ENCODE results near the gene SLC7A14. TPM values are rescaled to one million over a fixed set of nuclear protein-coding genes. Genes with fewer than 3 reads are reported as not detected.

The SLC7A14 gene
- total RNA-seq, 1 experiment from 2014 or later = not detected

- H3K4me3 ChIP-seq (ENCODE audit: low read depth, low read length, poor library complexity, severe bottlenecking) = no peak overlapping the region
- DNase-seq (ENCODE audit: low spot score) = no peak
- ChIA-PET CTCF (no interaction called here), POLR2A (ENCODE audit: low non-redundant PET) (interaction anchor here (0.6 kb wide), 1 partner anchor 247 kb away, joined by 6 read pairs; no protein-coding TSS in a partner anchor)
- no TSS peak for BruUV-seq (replicated peaks)
- TF ChIP-seq CTCF (conservative IDR thresholded peaks at IDR 0.05; ENCODE audit: low read depth, low read length) (no peak), EZH2 (IDR thresholded peaks at IDR 0.05; ENCODE audit: borderline replicate concordance, low read depth, low read length, poor library complexity, severe bottlenecking) (no peak)
- H3K4me1 ChIP-seq (ENCODE audit: insufficient read depth, low read length, poor library complexity, severe bottlenecking) = peaks cover 9% of the 10 kb centered on the region
- H3K27ac ChIP-seq (ENCODE audit: low read depth, low read length, poor library complexity, severe bottlenecking) = no peak overlapping the region
- no peaks in the 10 kb centered on the region for H3K36me3 ChIP-seq (ENCODE audit: insufficient read depth, low read length, poor library complexity, severe bottlenecking)
- intact Hi-C loops (cut with micrococcal nuclease; ENCODE audit: unreplicated experiment) = no loop called here
- H3K27me3 ChIP-seq (replicated peaks; ENCODE audit: insufficient read depth, low read depth, low read length, poor library complexity) = no peaks in the 10 kb centered on the region
- H3K9me3 ChIP-seq (ENCODE audit: low read depth, low read length, poor library complexity, severe bottlenecking) = no peaks in the 10 kb centered on the region
Measured at GRCh38 chr3:170623524-170623923, 37.6 kb upstream of the SLC7A14 start.

- H3K36me3 ChIP-seq (ENCODE audit: insufficient read depth, low read length, poor library complexity, severe bottlenecking) = no peaks in the 10 kb centered on the region
- BruUV-seq (replicated peaks) = no TSS peak
- ChIA-PET CTCF (no interaction called here), POLR2A (ENCODE audit: low non-redundant PET) (interaction anchor here (0.5 kb wide), 1 partner anchor 108 kb away, joined by 6 read pairs; no protein-coding TSS in a partner anchor)
- H3K27me3 ChIP-seq (replicated peaks; ENCODE audit: insufficient read depth, low read depth, low read length, poor library complexity) = no peaks in the 10 kb centered on the region
- peaks cover 9% of the 10 kb centered on the region for H3K4me1 ChIP-seq (ENCODE audit: insufficient read depth, low read length, poor library complexity, severe bottlenecking)
- intact Hi-C loops (cut with micrococcal nuclease; ENCODE audit: unreplicated experiment) = no loop called here
- H3K4me3 ChIP-seq (ENCODE audit: low read depth, low read length, poor library complexity, severe bottlenecking) = no peak overlapping the region
- TF ChIP-seq CTCF (conservative IDR thresholded peaks at IDR 0.05; ENCODE audit: low read depth, low read length) = 0 out of 2 replicates have a peak, but pooled peaks have one; percentile 9
- TF ChIP-seq EZH2 (IDR thresholded peaks at IDR 0.05; ENCODE audit: borderline replicate concordance, low read depth, low read length, poor library complexity, severe bottlenecking) = no peak
- peak; percentile 91 for DNase-seq (ENCODE audit: low spot score)
- no peak overlapping the region for H3K27ac ChIP-seq (ENCODE audit: low read depth, low read length, poor library complexity, severe bottlenecking)
- H3K9me3 ChIP-seq (ENCODE audit: low read depth, low read length, poor library complexity, severe bottlenecking) = no peaks in the 10 kb centered on the region
Measured at GRCh38 chr3:170622369-170623159, 36.7 kb upstream of the SLC7A14 start.

- ChIA-PET CTCF (no interaction called here), POLR2A (ENCODE audit: low non-redundant PET) (no interaction called here)
- no peak for DNase-seq (ENCODE audit: low spot score)
- Histone ChIP-seq H3K4me3 (ENCODE audit: low read depth, low read length, poor library complexity, severe bottlenecking) (no peak overlapping the region), H3K9me3 (ENCODE audit: low read depth, low read length, poor library complexity, severe bottlenecking) (no peaks in the 10 kb centered on the region), H3K4me1 (ENCODE audit: insufficient read depth, low read length, poor library complexity, severe bottlenecking) (peaks cover 9% of the 10 kb centered on the region), H3K27me3 (replicated peaks; ENCODE audit: insufficient read depth, low read depth, low read length, poor library complexity) (no peaks in the 10 kb centered on the region), H3K27ac (ENCODE audit: low read depth, low read length, poor library complexity, severe bottlenecking) (no peak overlapping the region), H3K36me3 (ENCODE audit: insufficient read depth, low read length, poor library complexity, severe bottlenecking) (no peaks in the 10 kb centered on the region)
- BruUV-seq (replicated peaks) = no TSS peak
- no peak for TF ChIP-seq EZH2 (IDR thresholded peaks at IDR 0.05; ENCODE audit: borderline replicate concordance, low read depth, low read length, poor library complexity, severe bottlenecking)
- TF ChIP-seq CTCF (conservative IDR thresholded peaks at IDR 0.05; ENCODE audit: low read depth, low read length) = no peak
- intact Hi-C loops (cut with micrococcal nuclease; ENCODE audit: unreplicated experiment) = no loop called here
Measured at GRCh38 chr3:170621256-170621655, 35.4 kb upstream of the SLC7A14 start.

Data from A673 (cell line).